H9 (cell line): ENCODE data around the gene NOTCH1. TPM values are rescaled to one million over a fixed set of nuclear protein-coding genes. Genes with fewer than 3 reads are reported as not detected.

Experiments used
- DNase-seq: peaks from one replicate; pipeline ENCODE4 v3.0.0-alpha.2; 2017
- H2AFZ ChIP-seq: one replicate; pipeline ENCODE4 v1.6.1; 2013; ENCODE audit warnings: mild to moderate bottlenecking, low read length, control low read depth, moderate library complexity
- H2AK5ac ChIP-seq: 2 replicates; pipeline ENCODE4 v1.6.1; 2013; ENCODE audit warnings: low read length, control low read depth, mixed read lengths; ENCODE audit not compliant: insufficient read length
- H2BK120ac ChIP-seq: one replicate; pipeline ENCODE4 v1.6.1; 2013; ENCODE audit warnings: low read depth, mild to moderate bottlenecking, low read length, control low read depth, inconsistent platforms; ENCODE audit not compliant: poor library complexity, severe bottlenecking
- H2BK12ac ChIP-seq: 2 replicates; pipeline ENCODE4 v1.6.1; 2013; ENCODE audit warnings: low read length, control low read depth, mixed read lengths, low read depth; ENCODE audit not compliant: insufficient read length
- H2BK15ac ChIP-seq: 2 replicates; pipeline ENCODE4 v1.6.1; 2013; ENCODE audit warnings: low read depth, low read length, control low read depth
- H2BK20ac ChIP-seq: one replicate; pipeline ENCODE4 v1.6.1; 2013; ENCODE audit warnings: low read depth, mild to moderate bottlenecking, low read length, control low read depth, inconsistent platforms; ENCODE audit not compliant: poor library complexity, severe bottlenecking
- H2BK5ac ChIP-seq: 2 replicates; pipeline ENCODE4 v1.6.1; 2013; ENCODE audit warnings: low read length, control low read depth, mixed read lengths; ENCODE audit not compliant: insufficient read length
- H3K14ac ChIP-seq: 2 replicates; pipeline ENCODE4 v1.6.1; 2013; ENCODE audit warnings: low read length, control low read depth; ENCODE audit not compliant: insufficient read depth
- H3K18ac ChIP-seq: 2 replicates; pipeline ENCODE4 v1.6.1; 2013; ENCODE audit warnings: low read depth, mild to moderate bottlenecking, mixed read lengths, low read length, control low read depth; ENCODE audit not compliant: insufficient read length
- H3K23ac ChIP-seq: 2 replicates; pipeline ENCODE4 v1.6.1; 2013; ENCODE audit warnings: low read length, control low read depth, mixed read lengths, low read depth; ENCODE audit not compliant: insufficient read length
- H3K23me2 ChIP-seq: 2 replicates; pipeline ENCODE4 v1.6.1; 2013; ENCODE audit warnings: low read depth, mild to moderate bottlenecking, mixed read lengths, low read length, control low read depth; ENCODE audit not compliant: insufficient read length, poor library complexity, severe bottlenecking
- H3K27ac ChIP-seq: 2 replicates; pipeline ENCODE4 v1.5.1; 2013; ENCODE audit warnings: low read length, control low read depth, mixed read lengths, low read depth; ENCODE audit not compliant: insufficient read length
- H3K27me3 ChIP-seq: 2 replicates; pipeline ENCODE4 v1.6.1; 2013; ENCODE audit warnings: low read length, control low read depth, inconsistent platforms; ENCODE audit not compliant: insufficient read depth
- H3K4ac ChIP-seq: 2 replicates; pipeline ENCODE4 v1.6.1; 2013; ENCODE audit warnings: low read depth, mild to moderate bottlenecking, control low read depth, inconsistent platforms, low read length, moderate library complexity
- H3K4me1 ChIP-seq: 2 replicates; pipeline ENCODE4 v1.6.1; 2013; ENCODE audit warnings: low read length, control low read depth, inconsistent platforms; ENCODE audit not compliant: insufficient read depth
- H3K4me2 ChIP-seq: 2 replicates; pipeline ENCODE4 v1.6.1; 2013; ENCODE audit warnings: low read length, control low read depth, mixed read lengths; ENCODE audit not compliant: insufficient read length, insufficient read depth
- H3K56ac ChIP-seq: 2 replicates; pipeline ENCODE4 v1.6.1; 2013; ENCODE audit warnings: low read depth, mild to moderate bottlenecking, mixed read lengths, low read length, control low read depth; ENCODE audit not compliant: insufficient read length
- H3K79me1 ChIP-seq: 2 replicates; pipeline ENCODE4 v1.6.1; 2013; ENCODE audit warnings: low read depth, mild to moderate bottlenecking, moderate library complexity, low read length, control low read depth, inconsistent platforms; ENCODE audit not compliant: insufficient read depth, poor library complexity, severe bottlenecking
- H3K79me2 ChIP-seq: 2 replicates; pipeline ENCODE4 v1.6.1; 2013; ENCODE audit warnings: low read length, control low read depth, inconsistent platforms; ENCODE audit not compliant: insufficient read depth
- H3K9ac ChIP-seq: 2 replicates; pipeline ENCODE4 v1.6.1; 2013; ENCODE audit warnings: low read length, control low read depth, mixed read lengths; ENCODE audit not compliant: insufficient read length; ENCODE audit errors: extremely low read depth
- H3K9me3 ChIP-seq: one replicate; pipeline ENCODE4 v1.6.1; 2013; ENCODE audit warnings: low read depth, low read length, inconsistent platforms; ENCODE audit not compliant: control insufficient read depth
- H3T11ph ChIP-seq: one replicate; pipeline ENCODE4 v1.6.1; 2013; ENCODE audit warnings: mild to moderate bottlenecking, low read length, control low read depth, inconsistent platforms
- H4K20me1 ChIP-seq: one replicate; pipeline ENCODE4 v1.6.1; 2013; ENCODE audit not compliant: control insufficient read depth, insufficient read length, insufficient read depth
- H4K5ac ChIP-seq: 2 replicates; pipeline ENCODE4 v1.6.1; 2013; ENCODE audit warnings: low read depth, mild to moderate bottlenecking, mixed read lengths, low read length, control low read depth; ENCODE audit not compliant: insufficient read length
- H4K8ac ChIP-seq: replicated peaks from 2 replicates; pipeline ENCODE4 v1.6.1; 2013; ENCODE audit warnings: low read length, control low read depth, mixed read lengths, low read depth; ENCODE audit not compliant: insufficient read length
- H4K91ac ChIP-seq: 2 replicates; pipeline ENCODE4 v1.6.1; 2013; ENCODE audit warnings: low read depth, mild to moderate bottlenecking, moderate library complexity, mixed read lengths, low read length, control low read depth; ENCODE audit not compliant: insufficient read length
- H3K27ac Mint-ChIP-seq, 3 experiments: 2 replicates in 2 of 3; 3 replicates in 1 of 3; pipeline ENCODE4 v1.8.0; 2020 to 2021; ENCODE audit warnings: mixed read lengths in 3 of 3, mild to moderate bottlenecking in 1 of 3, moderate library complexity in 1 of 3
- H3K27me3 Mint-ChIP-seq: 2 replicates; pipeline ENCODE4 v1.8.0; 2021; ENCODE audit warnings: low read depth, mild to moderate bottlenecking, moderate library complexity, mixed read lengths
- H3K36me3 Mint-ChIP-seq, 3 experiments: 2 replicates in 2 of 3; 3 replicates in 1 of 3; pipeline ENCODE4 v1.8.0; 2020 to 2021; ENCODE audit warnings: low read depth in 3 of 3, mixed read lengths in 3 of 3; ENCODE audit not compliant: insufficient read depth in 1 of 3
- H3K4me1 Mint-ChIP-seq, 2 experiments: 2 replicates each; pipeline ENCODE4 v1.8.0; 2020; ENCODE audit warnings: mixed read lengths in 2 of 2
- H3K4me3 Mint-ChIP-seq, 2 experiments: 2 replicates in 1 of 2; 3 replicates in 1 of 2; pipeline ENCODE4 v1.8.0; 2020 to 2021; ENCODE audit warnings: mild to moderate bottlenecking in 2 of 2, mixed read lengths in 2 of 2, moderate library complexity in 1 of 2
- H3K9me3 Mint-ChIP-seq, 2 experiments: 2 replicates in 1 of 2; 3 replicates in 1 of 2; pipeline ENCODE4 v1.8.0; 2020; ENCODE audit warnings: mild to moderate bottlenecking in 2 of 2, mixed read lengths in 2 of 2, moderate library complexity in 1 of 2
- WGBS: extraction: QIAGEN DNeasy Blood & Tissue Kit; methylation state at CpG from one replicate; pipeline ENCODE4 v1.1.7; 2013; ENCODE audit warnings: missing lambda C conversion rate, low lambda C conversion rate, mixed read lengths; ENCODE audit not compliant: insufficient read length; ENCODE audit errors: extremely low coverage; 5-methylcytosine and 5-hydroxymethylcytosine counted together
- total RNA-seq: library from RNA; stranded (reverse); gene quantifications from 2 replicates; pipeline ENCODE4 v1.2.1, GENCODE V29; 2021
- TF ChIP-seq, protein P1 (sequence below): fragments of 200-600 bp; sonication (generic); conservative IDR thresholded peaks from 3 replicates; pipeline ENCODE4 v1.8.0; 2021; ENCODE audit warnings: antibody characterized with exemption, mild to moderate bottlenecking

The NOTCH1 gene
- total RNA-seq, 1 experiment from 2014 or later: 71.6 TPM

DNA sequence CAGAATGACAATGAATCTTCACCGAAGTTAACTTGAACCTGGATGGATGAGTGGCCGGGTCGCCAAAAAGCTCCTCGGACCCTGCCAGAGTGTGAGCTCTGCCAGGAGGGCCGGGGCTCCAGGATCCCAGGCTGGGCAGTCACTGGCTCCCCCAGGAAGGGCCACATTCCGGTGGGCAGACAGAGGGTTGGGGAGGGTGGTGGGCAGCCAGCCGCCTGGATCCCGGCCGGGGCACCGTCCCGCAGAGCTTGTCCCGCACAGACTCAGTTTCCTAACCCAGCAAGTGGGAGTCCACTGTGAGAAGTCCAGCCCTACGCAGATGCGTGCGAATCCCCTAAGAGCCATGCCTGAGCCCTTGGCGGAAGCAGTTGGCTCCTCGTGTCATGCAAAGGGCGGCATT lies 10.3 kb upstream of the NOTCH1 start:
- H3K23ac ChIP-seq: no peak overlapping the region
- Mint-ChIP-seq H3K27me3 (peaks cover 58% of the 10 kb centered on the region), H3K4me3 (no peak overlapping the region; a peak in 1 of 5 replicates), H3K36me3 (peaks cover 19 to 22% (median 21%) of the 10 kb centered on the region in 3 experiments), H3K27ac (peak overlapping the region in 1 of 3 experiments; percentile 74; a peak in 1 of 7 replicates), H3K9me3 (peaks cover 25 to 28% of the 10 kb centered on the region in 2 experiments), H3K4me1 (peaks cover 24 to 35% of the 10 kb centered on the region in 2 experiments)
- no peaks in the 10 kb centered on the region for H3K23me2 ChIP-seq
- H3T11ph ChIP-seq: no peak overlapping the region
- no peak overlapping the region for H2AK5ac ChIP-seq
- H4K91ac ChIP-seq: no peak overlapping the region
- H3K4ac ChIP-seq: no peak overlapping the region
- H3K27ac ChIP-seq: no peak overlapping the region
- no peaks in the 10 kb centered on the region for H3K4me1 ChIP-seq
- WGBS: no CpG with 5 or more reads among the region's 18 CpGs
- DNase-seq: no peak
- no peak overlapping the region for H3K9ac ChIP-seq
- H2BK120ac ChIP-seq: no peak overlapping the region
- no peaks in the 10 kb centered on the region for H3K27me3 ChIP-seq
- no peak overlapping the region for H2BK15ac ChIP-seq
- H4K20me1 ChIP-seq: no peaks in the 10 kb centered on the region
- H4K5ac ChIP-seq: no peak overlapping the region
- no peak overlapping the region for H2AFZ ChIP-seq
- no peak overlapping the region for H2BK5ac ChIP-seq
- H2BK20ac ChIP-seq: no peak overlapping the region
- no peaks in the 10 kb centered on the region for H3K79me2 ChIP-seq
- no peak overlapping the region for H4K8ac ChIP-seq
- H3K14ac ChIP-seq: no peak overlapping the region
- no peak overlapping the region for H3K56ac ChIP-seq
- H3K9me3 ChIP-seq: peaks cover 8% of the 10 kb centered on the region
- H2BK12ac ChIP-seq: no peak overlapping the region
- TF ChIP-seq, protein P1, sequence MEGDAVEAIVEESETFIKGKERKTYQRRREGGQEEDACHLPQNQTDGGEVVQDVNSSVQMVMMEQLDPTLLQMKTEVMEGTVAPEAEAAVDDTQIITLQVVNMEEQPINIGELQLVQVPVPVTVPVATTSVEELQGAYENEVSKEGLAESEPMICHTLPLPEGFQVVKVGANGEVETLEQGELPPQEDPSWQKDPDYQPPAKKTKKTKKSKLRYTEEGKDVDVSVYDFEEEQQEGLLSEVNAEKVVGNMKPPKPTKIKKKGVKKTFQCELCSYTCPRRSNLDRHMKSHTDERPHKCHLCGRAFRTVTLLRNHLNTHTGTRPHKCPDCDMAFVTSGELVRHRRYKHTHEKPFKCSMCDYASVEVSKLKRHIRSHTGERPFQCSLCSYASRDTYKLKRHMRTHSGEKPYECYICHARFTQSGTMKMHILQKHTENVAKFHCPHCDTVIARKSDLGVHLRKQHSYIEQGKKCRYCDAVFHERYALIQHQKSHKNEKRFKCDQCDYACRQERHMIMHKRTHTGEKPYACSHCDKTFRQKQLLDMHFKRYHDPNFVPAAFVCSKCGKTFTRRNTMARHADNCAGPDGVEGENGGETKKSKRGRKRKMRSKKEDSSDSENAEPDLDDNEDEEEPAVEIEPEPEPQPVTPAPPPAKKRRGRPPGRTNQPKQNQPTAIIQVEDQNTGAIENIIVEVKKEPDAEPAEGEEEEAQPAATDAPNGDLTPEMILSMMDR: no peak
- H3K18ac ChIP-seq: no peak overlapping the region
- H3K4me2 ChIP-seq: no peak overlapping the region
- H3K79me1 ChIP-seq: no peaks in the 10 kb centered on the region
